Osteoblast (primary cell): ENCODE results near the gene TMTC1. TPM values are rescaled to one million over a fixed set of nuclear protein-coding genes. Genes with fewer than 3 reads are reported as not detected.

Source experiments
- DNase-seq: peaks from one replicate; pipeline ENCODE4 v3.0.0; 2011; ENCODE audit warnings: low spot score, mixed read lengths; ENCODE audit not compliant: insufficient read length; ENCODE audit errors: missing footprints
- H2AFZ ChIP-seq: 2 replicates; pipeline ENCODE4 v1.6.0; 2011; ENCODE audit warnings: mild to moderate bottlenecking, low read length
- H3K27ac ChIP-seq: 2 replicates; pipeline ENCODE4 v1.5.1; 2011; ENCODE audit warnings: mild to moderate bottlenecking, low read depth, low read length, moderate library complexity
- H3K27me3 ChIP-seq: 2 replicates; pipeline ENCODE4 v1.6.0; 2012; ENCODE audit warnings: mild to moderate bottlenecking, control low read depth, inconsistent platforms, low read length, moderate library complexity; ENCODE audit not compliant: insufficient read depth
- H3K36me3 ChIP-seq: 2 replicates; pipeline ENCODE4 v1.5.1; 2011; ENCODE audit warnings: mild to moderate bottlenecking, low read length, control low read depth, moderate library complexity; ENCODE audit not compliant: insufficient read depth
- H3K4me1 ChIP-seq: 2 replicates; pipeline ENCODE4 v1.5.1; 2011; ENCODE audit warnings: mild to moderate bottlenecking, low read length, control low read depth, moderate library complexity; ENCODE audit not compliant: insufficient read depth
- H3K4me2 ChIP-seq: 2 replicates; pipeline ENCODE4 v1.6.0; 2011; ENCODE audit warnings: mild to moderate bottlenecking, low read length; ENCODE audit not compliant: insufficient read depth
- H3K4me3 ChIP-seq: fragments of 200-600 bp; sonication (generic); 3 replicates; pipeline ENCODE4 v1.5.1; 2012; ENCODE audit warnings: mild to moderate bottlenecking, low read length, inconsistent platforms; ENCODE audit not compliant: insufficient read depth
- H3K79me2 ChIP-seq: 2 replicates; pipeline ENCODE4 v1.6.0; 2012; ENCODE audit warnings: mild to moderate bottlenecking, low read length, control low read depth, inconsistent platforms; ENCODE audit not compliant: insufficient read depth
- H3K9me3 ChIP-seq: 2 replicates; pipeline ENCODE4 v1.5.1; 2011; ENCODE audit warnings: low read depth, low read length, control low read depth
- H4K20me1 ChIP-seq: 2 replicates; pipeline ENCODE4 v1.6.0; 2012; ENCODE audit warnings: mild to moderate bottlenecking, low read length, control low read depth; ENCODE audit not compliant: insufficient read depth
- total RNA-seq: library from RNA; depleted of rRNA; stranded (reverse); fragments of >200 nt; gene quantifications from 2 replicates; pipeline ENCODE4 v1.2.3, GENCODE V29; 2012
- TF ChIP-seq, protein P1 (sequence below): IDR thresholded peaks from 2 replicates; pipeline ENCODE4 v1.5.1; 2011; ENCODE audit warnings: mild to moderate bottlenecking, low read depth, low read length, moderate library complexity; ENCODE audit errors: extremely low read depth

Gene TMTC1
- total RNA-seq, 1 donor, result 50.3 TPM

DNA sequence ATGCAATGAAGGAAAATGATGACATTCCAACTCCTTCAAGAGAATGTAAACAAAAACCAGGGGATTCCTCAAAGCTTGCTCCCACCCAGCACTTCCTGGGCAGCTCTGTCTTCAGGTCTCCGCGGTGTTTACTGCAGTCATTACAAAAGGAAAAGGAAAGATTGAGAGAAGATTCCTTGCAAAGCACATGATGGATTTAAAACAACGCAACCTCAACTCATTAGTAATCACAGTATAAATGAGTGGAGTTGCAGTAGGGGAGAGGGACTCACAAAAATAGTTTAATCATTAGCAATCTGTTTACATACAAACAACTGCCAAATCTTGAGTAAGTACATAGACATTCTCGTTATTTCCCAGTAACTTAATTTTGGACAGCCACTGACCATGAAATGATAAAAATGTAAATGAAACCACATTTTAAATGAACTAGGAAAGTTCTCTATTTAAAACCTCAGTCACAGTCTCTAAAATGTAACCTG is 236.6 kb downstream of the TMTC1 start:
- Histone ChIP-seq H3K27ac (no peak overlapping the region), H4K20me1 (no peaks in the 10 kb centered on the region), H3K4me3 (no peak overlapping the region), H3K27me3 (no peaks in the 10 kb centered on the region), H2AFZ (no peak overlapping the region), H3K4me1 (no peaks in the 10 kb centered on the region), H3K9me3 (no peaks in the 10 kb centered on the region), H3K36me3 (no peaks in the 10 kb centered on the region), H3K79me2 (no peaks in the 10 kb centered on the region), H3K4me2 (no peak overlapping the region)
- DNase-seq, result no peak
- TF ChIP-seq, protein P1, sequence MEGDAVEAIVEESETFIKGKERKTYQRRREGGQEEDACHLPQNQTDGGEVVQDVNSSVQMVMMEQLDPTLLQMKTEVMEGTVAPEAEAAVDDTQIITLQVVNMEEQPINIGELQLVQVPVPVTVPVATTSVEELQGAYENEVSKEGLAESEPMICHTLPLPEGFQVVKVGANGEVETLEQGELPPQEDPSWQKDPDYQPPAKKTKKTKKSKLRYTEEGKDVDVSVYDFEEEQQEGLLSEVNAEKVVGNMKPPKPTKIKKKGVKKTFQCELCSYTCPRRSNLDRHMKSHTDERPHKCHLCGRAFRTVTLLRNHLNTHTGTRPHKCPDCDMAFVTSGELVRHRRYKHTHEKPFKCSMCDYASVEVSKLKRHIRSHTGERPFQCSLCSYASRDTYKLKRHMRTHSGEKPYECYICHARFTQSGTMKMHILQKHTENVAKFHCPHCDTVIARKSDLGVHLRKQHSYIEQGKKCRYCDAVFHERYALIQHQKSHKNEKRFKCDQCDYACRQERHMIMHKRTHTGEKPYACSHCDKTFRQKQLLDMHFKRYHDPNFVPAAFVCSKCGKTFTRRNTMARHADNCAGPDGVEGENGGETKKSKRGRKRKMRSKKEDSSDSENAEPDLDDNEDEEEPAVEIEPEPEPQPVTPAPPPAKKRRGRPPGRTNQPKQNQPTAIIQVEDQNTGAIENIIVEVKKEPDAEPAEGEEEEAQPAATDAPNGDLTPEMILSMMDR, result no peak

DNA sequence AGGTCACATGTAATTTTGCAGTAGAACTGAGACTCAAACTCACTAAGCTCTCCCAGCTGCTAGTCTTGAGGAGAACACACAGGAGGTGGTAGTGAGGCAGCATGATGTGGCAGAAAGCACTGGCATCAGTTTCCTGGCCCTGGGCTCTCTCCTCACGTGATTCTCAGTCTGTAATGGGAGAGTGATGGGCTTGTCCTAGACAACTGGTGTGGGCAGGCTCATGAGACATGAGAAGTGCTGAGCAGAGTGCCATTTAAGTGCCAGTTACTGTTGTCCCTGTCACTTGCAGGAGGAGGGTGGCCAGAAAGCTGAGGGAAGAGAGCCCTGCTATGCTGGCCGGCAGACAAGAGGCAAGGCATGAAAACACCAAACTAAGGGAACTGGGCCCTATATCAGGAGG is 237.7 kb downstream of the TMTC1 start:
- H4K20me1 ChIP-seq, result no peaks in the 10 kb centered on the region
- no peaks in the 10 kb centered on the region for H3K4me1 ChIP-seq
- no peaks in the 10 kb centered on the region for H3K27me3 ChIP-seq
- no peak overlapping the region for H3K4me3 ChIP-seq
- no peaks in the 10 kb centered on the region for H3K36me3 ChIP-seq
- DNase-seq, result no peak
- TF ChIP-seq, protein P1, result no peak
- no peaks in the 10 kb centered on the region for H3K79me2 ChIP-seq
- H2AFZ ChIP-seq, result no peak overlapping the region
- no peak overlapping the region for H3K27ac ChIP-seq
- H3K9me3 ChIP-seq, result no peaks in the 10 kb centered on the region
- H3K4me2 ChIP-seq, result no peak overlapping the region

DNA sequence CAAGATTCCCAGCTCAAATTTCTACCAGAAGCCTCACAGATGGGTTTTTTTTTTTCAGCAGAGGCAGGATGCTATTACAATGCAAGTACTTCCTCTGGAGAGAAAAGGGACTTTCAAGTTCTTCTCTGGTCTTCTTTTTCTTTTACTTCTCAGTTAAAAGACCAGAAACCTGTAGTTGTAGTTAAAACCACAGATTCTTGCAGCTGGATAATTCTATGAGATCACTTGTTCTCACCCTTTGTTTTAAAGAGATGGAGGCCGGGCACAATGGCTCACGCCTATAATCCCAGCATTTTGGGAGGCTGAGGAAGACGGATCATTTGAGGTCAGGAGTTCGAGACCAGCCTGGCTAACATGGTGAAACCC is 238.7 kb downstream of the TMTC1 start:
- TF ChIP-seq, protein P1, result no peak
- H2AFZ ChIP-seq, result no peak overlapping the region
- H3K4me1 ChIP-seq, result no peaks in the 10 kb centered on the region
- H3K36me3 ChIP-seq, result no peaks in the 10 kb centered on the region
- H4K20me1 ChIP-seq, result no peaks in the 10 kb centered on the region
- H3K27ac ChIP-seq, result no peak overlapping the region
- no peaks in the 10 kb centered on the region for H3K79me2 ChIP-seq
- H3K4me3 ChIP-seq, result no peak overlapping the region
- H3K27me3 ChIP-seq, result no peaks in the 10 kb centered on the region
- no peaks in the 10 kb centered on the region for H3K9me3 ChIP-seq
- no peak overlapping the region for H3K4me2 ChIP-seq
- DNase-seq, result no peak

DNA sequence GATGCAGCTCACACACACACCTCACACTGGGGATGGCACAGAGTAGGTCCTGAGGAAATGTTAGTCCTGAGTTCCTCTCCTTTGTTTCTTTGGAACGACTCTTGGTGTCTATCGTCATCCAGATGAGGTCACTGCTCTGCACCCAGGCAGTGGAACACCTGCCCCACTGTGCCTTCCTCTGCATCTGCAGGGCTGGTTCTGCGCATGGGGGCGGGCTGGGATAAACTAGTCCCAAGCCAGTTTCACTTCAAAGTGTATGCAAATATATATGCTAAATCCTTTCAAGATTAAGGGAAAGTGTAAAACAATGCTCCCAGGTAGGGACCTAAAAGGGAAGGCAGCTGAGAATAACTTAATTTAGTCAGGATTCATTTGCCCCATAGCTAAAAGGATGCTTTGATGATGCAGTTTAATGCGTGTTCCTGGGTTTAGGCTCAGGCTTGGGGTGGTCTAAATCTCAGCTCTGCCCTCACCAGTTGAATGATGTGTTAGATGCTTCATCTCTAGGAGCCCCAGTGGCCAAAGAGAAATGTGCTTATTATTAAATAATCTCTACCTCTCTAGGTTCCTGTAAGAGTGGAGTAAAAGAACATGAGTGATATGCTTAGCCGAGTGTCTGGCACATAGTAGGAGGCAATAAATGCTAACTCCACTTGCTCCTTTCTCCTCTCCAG is 239.2 kb downstream of the TMTC1 start:
- H4K20me1 ChIP-seq, result no peaks in the 10 kb centered on the region
- DNase-seq, result no peak
- H3K27me3 ChIP-seq, result no peaks in the 10 kb centered on the region
- H3K79me2 ChIP-seq, result no peaks in the 10 kb centered on the region
- no peak overlapping the region for H3K27ac ChIP-seq
- no peaks in the 10 kb centered on the region for H3K36me3 ChIP-seq
- no peak overlapping the region for H3K4me2 ChIP-seq
- no peak overlapping the region for H3K4me3 ChIP-seq
- H2AFZ ChIP-seq, result no peak overlapping the region
- TF ChIP-seq, protein P1, result no peak
- no peaks in the 10 kb centered on the region for H3K9me3 ChIP-seq
- H3K4me1 ChIP-seq, result no peaks in the 10 kb centered on the region
